Left forelimb (tissue), 1 donor: ENCODE results near the gene SPATA31C2.
"Not testable (repeated sequence)": the region's sequence is repeated elsewhere in the genome, so short reads cannot be mapped to it uniquely, and the experiment has no call there.

Experiments used
- DNase-seq: peaks from one replicate; pipeline ENCODE4 v3.0.0-alpha.2; 2018; ENCODE audit warnings: low spot score

SPATA31C2 gene

GRCh38 chr9:88138375-88138774, at the start of gene SPATA31C2:
Gene SPATA31C2 (minus strand): TSS chr9:88138475. CDS start chr9:88138446, 29 bp downstream.
- DNase-seq = not testable (repeated sequence)

- DNase-seq = no peak
These were observed 49.4 kb upstream of the SPATA31C2 start for GRCh38 chr9:88187631-88188030.

GRCh38 chr9:88186495-88187110, 48.3 kb upstream of the SPATA31C2 start:
- no peak for DNase-seq

GRCh38 chr9:88184976-88185375, 46.7 kb upstream of the SPATA31C2 start:
- no peak for DNase-seq

GRCh38 chr9:88183798-88184495, 45.7 kb upstream of the SPATA31C2 start:
- DNase-seq = no peak

GRCh38 chr9:88182501-88182900, 44.2 kb upstream of the SPATA31C2 start:
- DNase-seq = no peak

- no peak for DNase-seq
These were observed 41.9 kb upstream of the SPATA31C2 start for GRCh38 chr9:88180081-88180765.

- DNase-seq = no peak
These were observed 40.8 kb upstream of the SPATA31C2 start for GRCh38 chr9:88179062-88179521.

GRCh38 chr9:88178641-88179040, 40.4 kb upstream of the SPATA31C2 start:
- DNase-seq = no peak

GRCh38 chr9:88177371-88177770, 39.1 kb upstream of the SPATA31C2 start:
- no peak for DNase-seq

- DNase-seq = no peak
These were observed 36.0 kb upstream of the SPATA31C2 start for GRCh38 chr9:88174324-88174723.

GRCh38 chr9:88173378-88173999, 35.2 kb upstream of the SPATA31C2 start:
- DNase-seq = no peak

- no peak for DNase-seq
These were observed 31.4 kb upstream of the SPATA31C2 start for GRCh38 chr9:88169700-88170099.

- DNase-seq = no peak
These were observed 30.3 kb upstream of the SPATA31C2 start for GRCh38 chr9:88168564-88168963.

GRCh38 chr9:88166660-88167059, 28.4 kb upstream of the SPATA31C2 start:
- no peak for DNase-seq

- no peak for DNase-seq
These were observed 26.6 kb upstream of the SPATA31C2 start for GRCh38 chr9:88164850-88165249.

GRCh38 chr9:88161144-88161543, 22.9 kb upstream of the SPATA31C2 start:
- no peak for DNase-seq

- no peak for DNase-seq
These were observed 5.8 kb upstream of the SPATA31C2 start for GRCh38 chr9:88143957-88144625.

- DNase-seq = no peak
These were observed 4.9 kb upstream of the SPATA31C2 start for GRCh38 chr9:88143179-88143578.

GRCh38 chr9:88133552-88133951, 4.7 kb downstream of the SPATA31C2 start:
- not testable (repeated sequence) for DNase-seq

- DNase-seq = not testable (repeated sequence)
These were observed 8.7 kb downstream of the SPATA31C2 start for GRCh38 chr9:88129556-88129955.
